Neural progenitor cell (in vitro differentiated cells): ENCODE measurements around the gene FBXL22. TPM values are rescaled to one million over a fixed set of nuclear protein-coding genes. Genes with fewer than 3 reads are reported as not detected.

Source experiments
- DNase-seq: peaks from one replicate; pipeline ENCODE4 v3.0.0-alpha.2; 2016; ENCODE audit warnings: low spot score
- H2AFZ ChIP-seq: fragments of 200-600 bp; sonication (generic); replicated peaks from 2 replicates; pipeline ENCODE4 v1.6.1; 2016; ENCODE audit warnings: antibody characterized with exemption
- H3F3A ChIP-seq: fragments of 200-600 bp; sonication (generic); 2 replicates; pipeline ENCODE4 v1.6.1; 2016; ENCODE audit warnings: antibody characterized with exemption, low read depth
- H3K27ac ChIP-seq: fragments of 200-600 bp; sonication (generic); 2 replicates; pipeline ENCODE4 v1.5.1; 2016; ENCODE audit warnings: mild to moderate bottlenecking
- H3K27me3 ChIP-seq: fragments of 200-600 bp; sonication (generic); 2 replicates; pipeline ENCODE4 v1.6.1; 2016; ENCODE audit warnings: mild to moderate bottlenecking, moderate library complexity
- H3K36me3 ChIP-seq: fragments of 200-600 bp; sonication (generic); 2 replicates; pipeline ENCODE4 v1.5.1; 2016
- H3K4me1 ChIP-seq: fragments of 200-600 bp; sonication (generic); 2 replicates; pipeline ENCODE4 v1.6.1; 2016; ENCODE audit warnings: mixed run types
- H3K4me2 ChIP-seq: fragments of 200-600 bp; sonication (generic); 2 replicates; pipeline ENCODE4 v1.6.1; 2016
- H3K4me3 ChIP-seq: fragments of 200-600 bp; sonication (generic); 2 replicates; pipeline ENCODE4 v1.5.1; 2016
- H3K79me2 ChIP-seq: fragments of 200-600 bp; sonication (generic); 2 replicates; pipeline ENCODE4 v1.6.1; 2016; ENCODE audit warnings: low read depth
- H3K9ac ChIP-seq: fragments of 200-600 bp; sonication (generic); 2 replicates; pipeline ENCODE4 v1.6.1; 2016
- H3K9me3 ChIP-seq: fragments of 200-600 bp; sonication (generic); 2 replicates; pipeline ENCODE4 v1.5.1; 2016; ENCODE audit warnings: low read depth
- H4K20me1 ChIP-seq: fragments of 200-600 bp; sonication (generic); 2 replicates; pipeline ENCODE4 v1.6.1; 2016; ENCODE audit warnings: low read depth
- H3K27ac Mint-ChIP-seq: 3 replicates; pipeline ENCODE4 v1.8.0; 2021; ENCODE audit warnings: mixed read lengths
- H3K27me3 Mint-ChIP-seq: 2 replicates; pipeline ENCODE4 v1.8.0; 2022; ENCODE audit warnings: low read depth, mild to moderate bottlenecking, inconsistent platforms, moderate library complexity, mixed read lengths; ENCODE audit not compliant: insufficient read depth
- H3K36me3 Mint-ChIP-seq: 3 replicates; pipeline ENCODE4 v1.8.0; 2021; ENCODE audit warnings: mixed read lengths
- H3K4me1 Mint-ChIP-seq: 3 replicates; pipeline ENCODE4 v1.8.0; 2021; ENCODE audit warnings: mixed read lengths
- H3K4me3 Mint-ChIP-seq: 3 replicates; pipeline ENCODE4 v1.8.0; 2021; ENCODE audit warnings: mild to moderate bottlenecking, moderate library complexity, mixed read lengths
- H3K9me3 Mint-ChIP-seq: 3 replicates; pipeline ENCODE4 v1.8.0; 2020; ENCODE audit warnings: mixed read lengths
- CTCF ChIP-seq: fragments of 200-600 bp; sonication (generic); IDR thresholded peaks from 2 replicates; pipeline ENCODE4 v1.5.1; 2017; ENCODE audit warnings: antibody characterized with exemption, mild to moderate bottlenecking
- EZH2 ChIP-seq: fragments of 200-600 bp; sonication (generic); IDR thresholded peaks from 2 replicates; pipeline ENCODE4 v1.6.1; 2017; ENCODE audit warnings: antibody characterized with exemption, mild to moderate bottlenecking, moderate library complexity
- EZH2phosphoT487 ChIP-seq: fragments of 200-600 bp; sonication (generic); IDR thresholded peaks from 2 replicates; pipeline ENCODE4 v1.6.1; 2017; ENCODE audit warnings: antibody characterized with exemption
- total RNA-seq: library from RNA; depleted of rRNA; stranded (reverse); fragments of >200 nt; gene quantifications from 2 replicates; pipeline ENCODE4 v1.2.3, GENCODE V29; 2015; ENCODE audit warnings: low replicate concordance

FBXL22 gene
- total RNA-seq, 1 donor from 2014 or later = 0.71 TPM

GRCh38 chr15:63630036-63630751, 33.0 kb downstream of the FBXL22 start:
- no peak overlapping the region for H3K4me2 ChIP-seq
- peaks cover 27% of the 10 kb centered on the region for H3K36me3 Mint-ChIP-seq

DNA sequence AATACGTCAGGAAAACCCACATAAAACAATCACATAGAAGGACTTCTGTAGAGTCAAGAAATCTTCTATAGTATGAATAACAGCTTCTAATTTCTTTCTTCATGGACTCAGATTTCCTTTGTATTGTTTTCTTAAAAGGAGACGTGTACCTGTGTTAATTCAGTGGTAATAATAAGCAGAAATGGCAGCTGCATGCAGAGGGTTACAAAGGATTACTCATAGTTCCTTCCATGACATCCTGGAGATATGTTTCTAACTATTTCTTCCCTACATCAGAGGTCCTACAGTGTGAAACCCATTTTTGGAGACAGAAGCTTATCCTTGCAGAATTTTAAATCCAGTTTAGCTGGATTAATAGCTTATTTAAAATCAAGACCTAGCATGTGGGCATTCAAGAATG, 36.1 kb downstream of the FBXL22 start:
- no peak for DNase-seq
- TF ChIP-seq EZH2phosphoT487 (no peak), EZH2 (no peak), CTCF (no peak)
- Histone ChIP-seq H3K27ac (no peak overlapping the region), H3K27me3 (no peaks in the 10 kb centered on the region), H4K20me1 (no peaks in the 10 kb centered on the region), H3K36me3 (peaks cover 9% of the 10 kb centered on the region), H3K4me2 (no peak overlapping the region), H3F3A (no peaks in the 10 kb centered on the region), H3K9me3 (no peaks in the 10 kb centered on the region), H3K9ac (no peak overlapping the region), H3K4me1 (no peaks in the 10 kb centered on the region), H3K4me3 (no peak overlapping the region), H2AFZ (no peak overlapping the region), H3K79me2 (no peaks in the 10 kb centered on the region)
- H3K9me3 Mint-ChIP-seq = no peaks in the 10 kb centered on the region
- H3K36me3 Mint-ChIP-seq = peaks cover 30% of the 10 kb centered on the region
- H3K27ac Mint-ChIP-seq = no peak overlapping the region
- no peaks in the 10 kb centered on the region for H3K4me1 Mint-ChIP-seq
- no peak overlapping the region for H3K4me3 Mint-ChIP-seq
- H3K27me3 Mint-ChIP-seq = no peaks in the 10 kb centered on the region

More at GRCh38 chr15:63630036-63630751, 33.0 kb downstream of the FBXL22 start:
- Histone ChIP-seq H3K27me3 (no peaks in the 10 kb centered on the region), H3K79me2 (no peaks in the 10 kb centered on the region), H3K36me3 (peaks cover 9% of the 10 kb centered on the region), H3K4me1 (no peaks in the 10 kb centered on the region), H3F3A (no peaks in the 10 kb centered on the region), H3K9me3 (no peaks in the 10 kb centered on the region), H3K4me3 (no peak overlapping the region), H3K27ac (no peak overlapping the region), H4K20me1 (no peaks in the 10 kb centered on the region), H2AFZ (no peak overlapping the region), H3K9ac (no peak overlapping the region)
- Mint-ChIP-seq H3K4me1 (no peaks in the 10 kb centered on the region), H3K9me3 (no peaks in the 10 kb centered on the region), H3K27me3 (no peaks in the 10 kb centered on the region), H3K4me3 (no peak overlapping the region), H3K27ac (no peak overlapping the region)
- DNase-seq = no peak
- TF ChIP-seq EZH2phosphoT487 (no peak), EZH2 (no peak), CTCF (no peak)

- Histone ChIP-seq H3K27ac (no peak overlapping the region), H4K20me1 (no peaks in the 10 kb centered on the region), H3K4me3 (no peak overlapping the region), H2AFZ (no peak overlapping the region), H3K36me3 (peaks cover 9% of the 10 kb centered on the region), H3K4me1 (no peaks in the 10 kb centered on the region), H3K9me3 (no peaks in the 10 kb centered on the region), H3K9ac (no peak overlapping the region), H3F3A (no peaks in the 10 kb centered on the region), H3K79me2 (no peaks in the 10 kb centered on the region), H3K4me2 (no peak overlapping the region), H3K27me3 (no peaks in the 10 kb centered on the region)
- Mint-ChIP-seq H3K27me3 (no peaks in the 10 kb centered on the region), H3K9me3 (no peaks in the 10 kb centered on the region), H3K27ac (no peak overlapping the region), H3K4me3 (no peak overlapping the region), H3K4me1 (no peaks in the 10 kb centered on the region), H3K36me3 (peaks cover 30% of the 10 kb centered on the region)
- TF ChIP-seq EZH2phosphoT487 (no peak), EZH2 (no peak), CTCF (no peak)
- no peak for DNase-seq
These were observed 37.0 kb downstream of the FBXL22 start for GRCh38 chr15:63634154-63634553.
